ENCODE measurements around the gene INTS11.
A peak's percentile ranks its signal among the peaks of the same experiment; 100 is the strongest.

Gene INTS11

GRCh38 chr1:1348420-1349255 lies 24.2 kb upstream of the INTS11 start:
- Histone ChIP-seq H3K27me3 (ENCODE audit: low read depth, low read length) (peaks cover 7% of the 10 kb centered on the region), H3K36me3 (ENCODE audit: control insufficient read depth in 1 of 2, insufficient read depth in 2 of 2, low read length in 2 of 2) (peaks cover 0 to 4% of the 10 kb centered on the region in 2 donors), H3K4me1 (ENCODE audit: control insufficient read depth in 1 of 2, insufficient read depth in 2 of 2, low read length in 2 of 2) (peaks cover 9 to 64% of the 10 kb centered on the region in 2 donors), H3K27ac (ENCODE audit: low read length) (peak overlapping the region; percentile 51), H3K4me3 (ENCODE audit: low read depth in 1 of 2, low read length in 2 of 2) (peak overlapping the region; percentile 61 to 73), H3K9me3 (ENCODE audit: control insufficient read depth in 1 of 2, low read length in 2 of 2) (no peaks in the 10 kb centered on the region)

DNA sequence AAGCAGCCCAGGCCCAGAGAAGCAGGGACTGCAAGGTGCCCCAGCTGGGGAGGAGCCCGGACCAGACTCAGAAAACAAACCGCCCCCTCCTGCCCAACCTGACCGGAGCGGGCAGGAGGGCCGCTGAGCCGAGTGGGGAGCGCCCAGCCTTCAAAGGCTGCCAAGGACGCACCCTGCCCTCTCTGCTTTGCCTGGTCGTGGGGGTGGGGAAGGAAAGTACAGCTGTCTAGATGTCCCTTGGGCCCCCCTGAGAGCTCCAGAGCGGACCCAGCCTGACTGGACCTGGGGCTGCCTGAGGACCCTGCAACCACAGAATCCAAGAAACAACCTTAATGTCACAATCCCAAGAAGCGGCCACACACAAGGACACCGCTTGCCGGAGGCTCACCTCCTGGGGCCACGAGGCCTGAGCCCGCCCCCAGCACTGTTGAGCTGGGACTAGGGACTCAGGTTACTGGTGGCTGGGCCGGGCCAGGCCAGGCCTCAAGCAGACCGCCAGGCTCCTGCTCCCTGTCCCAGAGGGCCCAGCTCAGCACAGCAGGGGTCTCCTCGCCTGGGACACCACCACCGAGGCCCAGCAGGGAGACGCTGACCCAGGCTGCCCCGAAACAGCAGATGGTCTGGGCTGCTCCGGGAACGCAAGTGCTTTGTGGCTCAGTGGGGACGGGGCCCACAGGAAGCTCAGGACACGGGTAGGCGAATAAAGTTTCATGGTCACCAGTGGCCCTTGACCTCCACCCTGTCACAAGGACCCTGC lies 23.4 kb upstream of the INTS11 start:
- no peaks in the 10 kb centered on the region for H3K36me3 ChIP-seq (ENCODE audit: control insufficient read depth in 1 of 2, insufficient read depth in 2 of 2, low read length in 2 of 2)
- H3K9me3 ChIP-seq (ENCODE audit: control insufficient read depth in 1 of 2, low read length in 2 of 2) = no peaks in the 10 kb centered on the region
- H3K4me3 ChIP-seq (ENCODE audit: low read depth in 1 of 2, low read length in 2 of 2) = peak overlapping the region; percentile 61 to 73
- H3K4me1 ChIP-seq (ENCODE audit: control insufficient read depth in 1 of 2, insufficient read depth in 2 of 2, low read length in 2 of 2) = peaks cover 9 to 56% of the 10 kb centered on the region in 2 donors
- peaks cover 5% of the 10 kb centered on the region for H3K27me3 ChIP-seq (ENCODE audit: low read depth, low read length)
- H3K27ac ChIP-seq (ENCODE audit: low read length) = peak overlapping the region; percentile 51

DNA sequence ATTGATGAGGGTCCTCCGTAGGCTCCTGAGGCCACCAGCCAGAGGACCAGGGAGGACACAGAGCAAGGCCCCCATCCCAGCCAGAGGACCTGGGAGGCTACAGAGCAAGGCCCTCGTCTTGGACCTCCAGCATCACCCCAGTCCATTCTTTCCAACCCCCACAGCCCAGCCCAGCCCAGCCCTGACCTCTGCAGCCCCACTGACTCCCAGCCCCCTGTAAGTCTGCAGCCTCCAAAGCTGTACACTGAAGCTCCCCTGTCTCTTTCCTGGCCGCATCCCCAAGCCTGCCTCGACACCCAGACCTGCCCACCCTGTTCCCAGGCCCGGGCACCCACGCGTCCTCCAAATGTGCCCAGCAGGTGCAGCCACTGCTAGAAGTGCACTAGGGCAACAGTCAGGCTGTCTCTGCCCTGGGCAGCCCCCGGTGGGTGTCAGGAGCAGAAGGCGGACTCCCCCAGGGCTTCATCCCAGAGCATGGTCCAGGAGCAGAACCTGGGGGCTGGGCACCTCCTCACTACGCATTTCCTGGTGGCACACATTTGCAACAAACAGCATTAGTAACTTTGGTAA lies 22.7 kb upstream of the INTS11 start:
- H3K36me3 ChIP-seq (ENCODE audit: control insufficient read depth in 1 of 2, insufficient read depth in 2 of 2, low read length in 2 of 2) = peaks cover 0 to 4% of the 10 kb centered on the region in 2 donors
- H3K9me3 ChIP-seq (ENCODE audit: control insufficient read depth in 1 of 2, low read length in 2 of 2) = no peaks in the 10 kb centered on the region
- H3K4me3 ChIP-seq (ENCODE audit: low read depth in 1 of 2, low read length in 2 of 2) = peak overlapping the region; percentile 61 to 73
- peaks cover 9 to 48% of the 10 kb centered on the region in 2 donors for H3K4me1 ChIP-seq (ENCODE audit: control insufficient read depth in 1 of 2, insufficient read depth in 2 of 2, low read length in 2 of 2)
- H3K27me3 ChIP-seq (ENCODE audit: low read depth, low read length) = no peaks in the 10 kb centered on the region
- H3K27ac ChIP-seq (ENCODE audit: low read length) = no peak overlapping the region

GRCh38 chr1:1346501-1346890 lies 22.0 kb upstream of the INTS11 start:
- peaks cover 9 to 42% of the 10 kb centered on the region in 2 donors for H3K4me1 ChIP-seq (ENCODE audit: control insufficient read depth in 1 of 2, insufficient read depth in 2 of 2, low read length in 2 of 2)
- peak overlapping the region in 1 of 2 donors; percentile 17 for H3K4me3 ChIP-seq (ENCODE audit: low read depth in 1 of 2, low read length in 2 of 2)
- no peaks in the 10 kb centered on the region for H3K9me3 ChIP-seq (ENCODE audit: control insufficient read depth in 1 of 2, low read length in 2 of 2)
- peaks cover 0 to 10% of the 10 kb centered on the region in 2 donors for H3K36me3 ChIP-seq (ENCODE audit: control insufficient read depth in 1 of 2, insufficient read depth in 2 of 2, low read length in 2 of 2)
- no peak overlapping the region for H3K27ac ChIP-seq (ENCODE audit: low read length)
- no peaks in the 10 kb centered on the region for H3K27me3 ChIP-seq (ENCODE audit: low read depth, low read length)

DNA sequence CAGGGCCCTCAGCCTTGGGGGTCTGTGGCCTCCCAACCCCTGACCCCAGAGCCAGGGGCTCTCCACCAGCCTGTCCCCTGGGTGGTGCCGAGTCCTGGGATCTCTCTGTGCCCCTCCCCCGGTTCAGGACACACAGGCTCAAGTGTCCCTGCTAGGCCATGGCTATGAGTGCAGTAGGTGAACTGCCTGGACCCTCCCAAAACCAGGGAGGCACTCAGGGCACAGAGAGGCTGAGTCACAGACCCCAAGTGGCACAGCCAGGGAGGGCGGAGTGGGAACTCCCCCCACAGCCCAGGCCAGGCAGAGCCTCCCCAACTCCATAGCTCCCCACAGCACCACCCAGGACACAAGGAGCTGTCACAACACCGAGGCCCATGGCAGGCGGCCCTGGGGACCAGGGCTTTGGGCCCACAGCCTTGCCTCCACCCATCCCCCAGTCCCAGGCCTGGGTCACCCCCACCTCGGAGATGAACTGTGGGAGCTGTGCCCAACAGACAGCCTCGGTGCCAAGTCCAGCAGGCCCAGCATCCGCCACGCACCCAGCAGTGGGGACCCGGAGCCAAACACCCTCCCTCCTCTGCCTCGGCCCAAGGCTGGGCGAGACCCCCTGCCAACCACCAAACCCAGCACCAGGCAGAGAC lies 21.5 kb upstream of the INTS11 start:
- Histone ChIP-seq H3K27ac (ENCODE audit: low read length) (no peak overlapping the region), H3K9me3 (ENCODE audit: control insufficient read depth in 1 of 2, low read length in 2 of 2) (no peaks in the 10 kb centered on the region), H3K27me3 (ENCODE audit: low read depth, low read length) (no peaks in the 10 kb centered on the region), H3K4me3 (ENCODE audit: low read depth in 1 of 2, low read length in 2 of 2) (peak overlapping the region in 1 of 2 donors; percentile 17), H3K4me1 (ENCODE audit: control insufficient read depth in 1 of 2, insufficient read depth in 2 of 2, low read length in 2 of 2) (peaks cover 9 to 40% of the 10 kb centered on the region in 2 donors), H3K36me3 (ENCODE audit: control insufficient read depth in 1 of 2, insufficient read depth in 2 of 2, low read length in 2 of 2) (peaks cover 0 to 14% of the 10 kb centered on the region in 2 donors)

DNA sequence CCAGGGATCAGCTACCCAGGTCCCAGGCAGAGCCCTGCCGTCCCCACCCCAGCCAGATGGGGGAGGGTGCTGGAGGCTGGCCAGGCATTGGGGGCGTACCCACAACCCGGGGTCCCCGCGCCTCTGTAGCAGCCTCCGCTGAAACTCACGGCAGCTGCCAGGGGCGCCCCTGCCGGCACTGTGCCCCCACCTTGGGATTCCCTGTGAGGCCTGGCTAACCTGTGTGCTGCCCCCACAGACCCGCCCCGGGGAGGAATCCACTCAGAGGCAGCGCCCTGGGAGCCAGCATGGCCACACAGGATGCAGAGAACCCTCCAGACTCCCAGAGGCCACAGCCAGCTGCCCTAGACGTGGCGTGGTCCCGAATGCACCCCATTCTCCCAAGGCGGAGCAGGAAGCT lies 20.9 kb upstream of the INTS11 start:
- H3K4me1 ChIP-seq (ENCODE audit: control insufficient read depth in 1 of 2, insufficient read depth in 2 of 2, low read length in 2 of 2) = peaks cover 9 to 40% of the 10 kb centered on the region in 2 donors
- H3K36me3 ChIP-seq (ENCODE audit: control insufficient read depth in 1 of 2, insufficient read depth in 2 of 2, low read length in 2 of 2) = peaks cover 3 to 15% of the 10 kb centered on the region in 2 donors
- H3K27me3 ChIP-seq (ENCODE audit: low read depth, low read length) = no peaks in the 10 kb centered on the region
- H3K4me3 ChIP-seq (ENCODE audit: low read depth in 1 of 2, low read length in 2 of 2) = no peak overlapping the region
- H3K9me3 ChIP-seq (ENCODE audit: control insufficient read depth in 1 of 2, low read length in 2 of 2) = no peaks in the 10 kb centered on the region
- H3K27ac ChIP-seq (ENCODE audit: low read length) = no peak overlapping the region

DNA sequence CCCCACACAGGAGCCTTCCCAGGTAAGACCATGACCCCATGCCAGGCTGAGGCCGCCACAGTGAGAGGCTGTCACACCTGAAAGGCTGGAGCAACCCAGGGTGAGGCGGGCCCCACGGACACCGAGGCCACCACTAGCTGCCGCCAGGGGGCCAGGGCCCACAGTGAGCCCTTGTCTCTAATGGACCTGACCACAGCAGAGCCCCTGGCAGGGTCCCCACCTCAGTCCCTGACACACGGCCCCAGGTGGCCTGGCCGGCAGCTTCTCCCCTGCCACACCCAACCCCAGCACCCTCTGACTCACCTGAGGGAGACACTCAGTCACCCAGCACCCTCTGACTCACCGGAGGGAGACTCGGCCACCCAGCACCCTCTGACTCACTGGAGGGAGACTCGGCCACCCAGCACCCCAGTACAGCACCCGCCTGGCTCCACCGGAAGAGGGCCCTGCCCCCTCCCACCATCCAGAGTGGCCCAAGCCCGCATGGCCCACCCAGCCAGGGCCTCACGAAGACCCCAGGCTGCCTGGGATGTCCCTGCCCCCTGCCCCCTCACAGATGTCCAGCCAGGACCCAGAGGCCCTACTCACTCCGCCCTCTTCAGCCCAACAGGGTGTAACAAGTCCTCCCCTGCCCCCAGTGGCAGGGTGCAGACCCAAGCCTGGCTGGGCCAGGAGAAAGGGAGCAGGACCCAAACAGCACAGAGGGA lies 20.3 kb upstream of the INTS11 start:
- Histone ChIP-seq H3K27me3 (ENCODE audit: low read depth, low read length) (no peaks in the 10 kb centered on the region), H3K9me3 (ENCODE audit: control insufficient read depth in 1 of 2, low read length in 2 of 2) (no peaks in the 10 kb centered on the region), H3K4me1 (ENCODE audit: control insufficient read depth in 1 of 2, insufficient read depth in 2 of 2, low read length in 2 of 2) (peaks cover 9 to 40% of the 10 kb centered on the region in 2 donors), H3K27ac (ENCODE audit: low read length) (no peak overlapping the region), H3K36me3 (ENCODE audit: control insufficient read depth in 1 of 2, insufficient read depth in 2 of 2, low read length in 2 of 2) (peaks cover 3 to 21% of the 10 kb centered on the region in 2 donors), H3K4me3 (ENCODE audit: low read depth in 1 of 2, low read length in 2 of 2) (no peak overlapping the region)

- no peak overlapping the region for H3K27ac ChIP-seq (ENCODE audit: low read length)
- peaks cover 9 to 40% of the 10 kb centered on the region in 2 donors for H3K4me1 ChIP-seq (ENCODE audit: control insufficient read depth in 1 of 2, insufficient read depth in 2 of 2, low read length in 2 of 2)
- no peaks in the 10 kb centered on the region for H3K9me3 ChIP-seq (ENCODE audit: control insufficient read depth in 1 of 2, low read length in 2 of 2)
- H3K4me3 ChIP-seq (ENCODE audit: low read depth in 1 of 2, low read length in 2 of 2) = no peak overlapping the region
- no peaks in the 10 kb centered on the region for H3K27me3 ChIP-seq (ENCODE audit: low read depth, low read length)
- H3K36me3 ChIP-seq (ENCODE audit: control insufficient read depth in 1 of 2, insufficient read depth in 2 of 2, low read length in 2 of 2) = peaks cover 3 to 28% of the 10 kb centered on the region in 2 donors
Measured at GRCh38 chr1:1343811-1344421, 19.5 kb upstream of the INTS11 start.

DNA sequence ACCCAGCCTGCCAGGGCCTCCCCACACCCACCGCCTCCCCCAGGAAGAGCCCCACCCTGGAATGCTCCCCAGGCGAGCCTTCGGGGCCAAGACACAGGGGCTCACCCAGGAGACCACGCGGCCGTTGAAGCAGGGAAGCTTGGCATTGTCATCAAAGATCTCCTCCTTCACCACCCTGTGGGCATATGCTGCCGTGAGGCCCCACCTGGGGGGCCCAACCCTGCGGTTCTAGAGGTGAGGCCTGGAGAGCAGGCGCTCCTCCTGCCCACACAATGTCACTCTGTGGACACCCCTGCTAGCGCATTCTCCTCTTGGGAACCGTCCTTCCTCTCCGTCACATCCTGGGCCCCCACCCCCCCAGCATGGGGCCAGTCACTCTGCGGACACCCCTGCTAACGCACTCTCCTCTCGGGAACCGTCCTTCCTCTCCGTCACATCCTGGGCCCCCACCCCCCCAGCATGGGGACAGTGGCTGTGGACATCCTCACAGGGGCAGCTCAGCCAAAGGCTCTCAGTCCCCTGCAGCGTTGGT lies 18.2 kb upstream of the INTS11 start:
- peaks cover 9 to 31% of the 10 kb centered on the region in 2 donors for H3K4me1 ChIP-seq (ENCODE audit: control insufficient read depth in 1 of 2, insufficient read depth in 2 of 2, low read length in 2 of 2)
- H3K27ac ChIP-seq (ENCODE audit: low read length) = no peak overlapping the region
- no peaks in the 10 kb centered on the region for H3K27me3 ChIP-seq (ENCODE audit: low read depth, low read length)
- no peak overlapping the region for H3K4me3 ChIP-seq (ENCODE audit: low read depth in 1 of 2, low read length in 2 of 2)
- H3K36me3 ChIP-seq (ENCODE audit: control insufficient read depth in 1 of 2, insufficient read depth in 2 of 2, low read length in 2 of 2) = peaks cover 3 to 39% of the 10 kb centered on the region in 2 donors
- no peaks in the 10 kb centered on the region for H3K9me3 ChIP-seq (ENCODE audit: control insufficient read depth in 1 of 2, low read length in 2 of 2)

DNA sequence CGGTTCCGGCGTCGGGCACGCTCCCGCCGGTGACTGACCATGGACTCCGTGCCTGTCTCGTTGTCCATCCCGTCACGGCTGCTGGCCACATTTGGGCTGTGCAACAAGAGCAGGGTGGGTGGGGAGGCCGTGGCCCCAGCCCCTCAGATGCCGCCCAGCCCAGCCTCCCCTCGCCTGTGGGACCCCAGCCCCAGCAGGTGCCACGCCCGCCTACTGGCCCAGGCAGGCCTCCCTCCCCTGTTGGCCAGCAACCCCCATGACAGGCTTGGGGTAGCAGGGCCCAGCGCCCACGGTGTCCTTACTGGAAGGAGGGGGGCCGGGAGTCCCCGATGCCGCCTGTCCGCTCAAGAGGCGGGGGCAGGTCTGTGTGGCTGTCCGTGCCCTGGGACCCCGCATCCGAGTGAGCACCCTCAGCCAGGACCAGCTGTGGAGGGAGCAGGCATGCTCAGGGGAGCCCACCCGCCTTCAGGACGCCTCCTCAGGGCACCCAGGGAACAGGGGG lies 17.7 kb upstream of the INTS11 start:
- Histone ChIP-seq H3K36me3 (ENCODE audit: control insufficient read depth in 1 of 2, insufficient read depth in 2 of 2, low read length in 2 of 2) (peaks cover 3 to 44% of the 10 kb centered on the region in 2 donors), H3K9me3 (ENCODE audit: control insufficient read depth in 1 of 2, low read length in 2 of 2) (no peaks in the 10 kb centered on the region), H3K4me1 (ENCODE audit: control insufficient read depth in 1 of 2, insufficient read depth in 2 of 2, low read length in 2 of 2) (peaks cover 3 to 26% of the 10 kb centered on the region in 2 donors), H3K4me3 (ENCODE audit: low read depth in 1 of 2, low read length in 2 of 2) (no peak overlapping the region), H3K27me3 (ENCODE audit: low read depth, low read length) (no peaks in the 10 kb centered on the region), H3K27ac (ENCODE audit: low read length) (no peak overlapping the region)
